Pancreas (tissue), 10 donors: Measurements from ENCODE around the gene CKB. TPM values are rescaled to one million over a fixed set of nuclear protein-coding genes. Genes with fewer than 3 reads are reported as not detected.
A peak's percentile ranks its signal among the peaks of the same experiment; 100 is the strongest.

ENCODE experiments used
- ATAC-seq, 4 donors: fragments of 200-7000 bp; cut with Tn5 transposase; one replicate each; pipeline versions ENCODE4 v1.8.0 to v1.9.1; 2020; ENCODE audit warnings: mild to moderate bottlenecking in 4 of 4, moderate library complexity in 4 of 4
- DNase-seq, 6 donors: peaks; one replicate each; pipeline ENCODE4 v3.0.0-alpha.2; 2020
- FAIRE-seq: peaks from 2 replicates; lab custom pipeline; 2012; peaks lifted over from hg19 to GRCh38; lab: Jason Lieb, UNC
- H3K27ac ChIP-seq, 4 donors: fragments of 200-600 bp; sonication (generic); 1 replicate in 3 of 4; 2 replicates in 1 of 4; pipeline versions ENCODE4 v1.5.0 to v1.8.0; 2020
- H3K27me3 ChIP-seq, 4 donors: fragments of 200-600 bp; one replicate each; pipeline ENCODE4 v1.8.0; 2021
- H3K36me3 ChIP-seq, 3 donors: fragments of 200-600 bp; sonication (generic) in 1 of 3; one replicate each; pipeline versions ENCODE4 v1.5.0 to v1.8.0; 2020 to 2021
- H3K4me1 ChIP-seq, 3 donors: fragments of 200-600 bp; one replicate each; pipeline ENCODE4 v1.8.0; 2021
- H3K4me3 ChIP-seq, 4 donors: fragments of 200-600 bp; sonication (generic) in 2 of 4; one replicate each; pipeline versions ENCODE4 v1.5.0 to v1.8.0; 2020 to 2021
- H3K9me3 ChIP-seq, 4 donors: fragments of 200-600 bp; one replicate each; pipeline ENCODE4 v1.8.0; 2021
- WGBS, 2 donors: extraction: QIAGEN DNeasy Blood & Tissue Kit; methylation state at CpG; one replicate each; pipeline ENCODE4 v1.1.7; 2013; 5-methylcytosine and 5-hydroxymethylcytosine counted together
- intact Hi-C, 3 donors: fragments of 100-400 bp; cut with DNase I; formaldehyde crosslinking; loops; one replicate each; pipeline versions ENCODE4 v1.11.1 to v1.14.2; 2022
- polyA plus RNA-seq, 2 donors: library from polyadenylated mRNA; stranded (reverse); fragments of 200-250 nt; gene quantifications; one replicate each; pipeline ENCODE4 v1.2.3, GENCODE V29; 2013
- total RNA-seq, 6 donors: library from RNA; stranded (reverse); fragmentation: NEBNext Ultra II Directional in 4 of 6; extraction: Animal tissue kit (Norgen Biotek cat#: 25700) in 4 of 6; gene quantifications; one replicate each; pipeline versions ENCODE4 v1.2.1 to v1.2.4, GENCODE V29; 2021 to 2023
- TF ChIP-seq, protein P1 (sequence below), 4 donors: fragments of 200-600 bp; sonication (generic) in 3 of 4; IDR thresholded peaks; one replicate each; pipeline versions ENCODE4 v1.5.0 to v1.8.0; 2021; ENCODE audit warnings: antibody characterized with exemption in 4 of 4
- donor health status: healthy with polysubstance abuse.
- donor health status: DM: no; HTN: no; CAD: no; lungs with moderate emphysema.
- donor health status: DM: no; HTN: no; CAD: no.
- donor health status: control.
- donor health status: control.
- donor health status: Bipolar disorder and iron deficiency.
- donor health status: DM: yes; HTN: yes; CAD: no.
- donor health status: DM: no; HTN: no; CAD: no.
- donor health status: DM: no; HTN: no; CAD: no.
- donor health status: DM: yes; HTN: yes; CAD: no.

The CKB gene
- total and polyA plus RNA-seq, 8 donors = 17.8 to 264 (median 45.9) TPM

DNA sequence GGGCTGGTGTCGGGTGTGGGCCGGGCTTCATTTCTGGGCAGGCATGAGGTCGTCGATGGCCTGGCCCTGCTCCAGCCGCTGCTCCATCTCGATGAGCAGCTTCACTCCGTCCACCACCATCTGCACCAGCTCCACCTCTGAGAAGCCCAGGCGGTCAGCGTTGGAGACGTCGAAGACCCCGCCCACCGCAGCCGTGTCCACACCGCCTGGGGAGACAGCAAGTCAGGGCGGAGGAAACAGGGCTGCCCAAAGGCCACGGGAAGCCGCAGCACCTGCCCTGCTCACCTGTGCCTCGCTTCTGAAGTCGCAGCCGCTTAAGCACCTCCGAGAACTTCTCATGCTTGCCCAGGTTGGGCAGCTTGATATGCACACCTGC, 2.8 kb downstream of the CKB start:
- DNase-seq = peak in 5 of 6 donors; percentile 39 to 86 (median 63)

DNA sequence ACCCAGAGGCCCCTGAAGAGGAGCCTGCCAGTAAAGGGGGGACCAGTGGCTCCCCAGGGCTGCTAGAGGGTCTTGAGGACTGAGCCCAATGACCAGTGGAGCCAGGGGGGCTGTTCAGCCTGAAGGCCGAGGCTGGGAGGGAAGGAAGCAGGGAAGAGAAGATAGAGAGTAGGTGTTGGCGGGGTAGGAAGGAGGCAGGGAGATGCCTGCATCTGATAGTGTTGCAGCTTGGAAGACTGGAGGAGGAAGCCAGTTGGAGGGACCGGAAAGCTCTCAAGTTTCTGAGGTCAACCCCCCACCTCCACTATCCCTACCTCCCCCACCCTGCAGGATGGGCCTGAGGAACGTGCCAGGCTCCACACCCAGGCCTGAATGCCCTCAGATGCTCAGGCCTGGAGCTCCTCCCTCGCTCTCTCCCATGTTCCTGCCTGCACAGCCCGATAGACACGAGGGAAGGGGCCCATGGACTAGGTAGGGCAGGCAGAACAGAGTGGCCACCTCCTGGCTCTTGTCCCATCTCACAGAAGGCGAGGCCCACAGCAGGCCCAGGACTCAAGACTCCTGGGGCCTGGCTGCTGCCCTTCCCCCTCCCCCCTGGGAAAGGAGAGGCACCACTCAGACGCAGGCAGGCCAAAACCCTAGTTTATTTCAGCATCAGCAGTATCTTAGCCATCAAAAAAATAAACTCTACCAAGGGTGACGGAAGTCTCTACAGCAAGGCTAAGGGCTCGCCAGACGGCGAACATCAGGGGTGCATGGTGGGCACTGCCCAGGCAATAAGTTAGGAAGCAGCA, 3.4 kb downstream of the CKB start:
- Histone ChIP-seq H3K27ac (no peak overlapping the region), H3K36me3 (no peaks in the 10 kb centered on the region), H3K4me3 (no peak overlapping the region), H3K4me1 (peaks cover 0 to 10% (median 4%) of the 10 kb centered on the region in 3 donors), H3K27me3 (no peaks in the 10 kb centered on the region), H3K9me3 (no peaks in the 10 kb centered on the region)
- WGBS, 2 donors = 49 to 50% methylated on average over 13 of the region's 13 CpGs
- TF ChIP-seq, protein P1, sequence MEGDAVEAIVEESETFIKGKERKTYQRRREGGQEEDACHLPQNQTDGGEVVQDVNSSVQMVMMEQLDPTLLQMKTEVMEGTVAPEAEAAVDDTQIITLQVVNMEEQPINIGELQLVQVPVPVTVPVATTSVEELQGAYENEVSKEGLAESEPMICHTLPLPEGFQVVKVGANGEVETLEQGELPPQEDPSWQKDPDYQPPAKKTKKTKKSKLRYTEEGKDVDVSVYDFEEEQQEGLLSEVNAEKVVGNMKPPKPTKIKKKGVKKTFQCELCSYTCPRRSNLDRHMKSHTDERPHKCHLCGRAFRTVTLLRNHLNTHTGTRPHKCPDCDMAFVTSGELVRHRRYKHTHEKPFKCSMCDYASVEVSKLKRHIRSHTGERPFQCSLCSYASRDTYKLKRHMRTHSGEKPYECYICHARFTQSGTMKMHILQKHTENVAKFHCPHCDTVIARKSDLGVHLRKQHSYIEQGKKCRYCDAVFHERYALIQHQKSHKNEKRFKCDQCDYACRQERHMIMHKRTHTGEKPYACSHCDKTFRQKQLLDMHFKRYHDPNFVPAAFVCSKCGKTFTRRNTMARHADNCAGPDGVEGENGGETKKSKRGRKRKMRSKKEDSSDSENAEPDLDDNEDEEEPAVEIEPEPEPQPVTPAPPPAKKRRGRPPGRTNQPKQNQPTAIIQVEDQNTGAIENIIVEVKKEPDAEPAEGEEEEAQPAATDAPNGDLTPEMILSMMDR (IDR thresholded peaks at IDR 0.05) = no peak
- no peak for ATAC-seq
- no peak for FAIRE-seq
- DNase-seq = peak in 3 of 6 donors; percentile 39 to 55 (median 45)
- intact Hi-C loops = loop anchor here in 2 of 3 donors (2.0 to 5.0 kb wide), 2 partner anchors 28 to 33 kb away; no protein-coding TSS in a partner anchor

More for the DNA sequence above, 2.8 kb downstream of the CKB start:
- FAIRE-seq = no peak
- whole genome bisulfite sequencing, 2 donors = 39 to 53% methylated on average over 22 of the region's 22 CpGs
- Histone ChIP-seq H3K27me3 (no peaks in the 10 kb centered on the region), H3K36me3 (no peaks in the 10 kb centered on the region), H3K4me1 (peaks cover 2 to 13% (median 4%) of the 10 kb centered on the region in 3 donors), H3K4me3 (no peak overlapping the region), H3K9me3 (no peaks in the 10 kb centered on the region), H3K27ac (peak overlapping the region in 3 of 4 donors; percentile 56 to 71 (median 69))
- no peak for ATAC-seq
- intact Hi-C loops = loop anchor here in 2 of 3 donors (2.0 to 5.0 kb wide), 2 partner anchors 27 to 32 kb away; no protein-coding TSS in a partner anchor
- TF ChIP-seq, protein P1 (IDR thresholded peaks at IDR 0.05) = no peak

DNA sequence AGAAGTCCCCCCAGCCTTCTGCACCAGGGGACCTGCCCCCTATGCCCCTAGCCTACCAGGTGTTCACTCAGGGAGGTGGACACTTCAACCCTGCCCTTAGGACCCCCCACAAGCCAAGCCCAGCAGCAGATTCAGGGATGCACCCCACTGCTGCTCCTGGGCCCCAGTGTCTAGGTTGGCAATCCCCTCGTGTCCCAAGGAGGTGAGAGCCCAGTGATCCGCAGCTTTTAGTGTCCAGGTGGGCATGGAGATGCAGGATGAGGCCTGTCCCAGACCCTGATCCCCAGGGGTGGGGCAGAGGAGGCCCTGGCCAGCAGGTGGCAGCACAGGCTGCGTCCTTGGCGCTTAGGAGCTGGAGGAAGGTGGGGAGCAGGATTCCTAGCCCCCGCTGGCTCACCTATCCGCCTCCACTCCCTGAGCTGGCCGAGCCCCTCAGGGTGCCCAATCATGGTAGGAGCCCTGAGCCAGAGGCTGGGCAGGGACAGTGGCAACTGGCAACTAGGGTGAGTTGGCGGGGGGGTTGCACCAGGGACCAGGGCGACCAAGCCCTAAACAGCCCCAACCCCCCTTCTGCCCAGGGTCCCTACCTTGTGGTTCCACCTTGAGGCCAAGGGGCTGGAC, 4.1 kb downstream of the CKB start:
- WGBS, 2 donors = 30 to 31% methylated on average over 9 of the region's 9 CpGs
- ATAC-seq (peak; percentile 25 to 61 (median 42)), FAIRE-seq (no peak)

DNA sequence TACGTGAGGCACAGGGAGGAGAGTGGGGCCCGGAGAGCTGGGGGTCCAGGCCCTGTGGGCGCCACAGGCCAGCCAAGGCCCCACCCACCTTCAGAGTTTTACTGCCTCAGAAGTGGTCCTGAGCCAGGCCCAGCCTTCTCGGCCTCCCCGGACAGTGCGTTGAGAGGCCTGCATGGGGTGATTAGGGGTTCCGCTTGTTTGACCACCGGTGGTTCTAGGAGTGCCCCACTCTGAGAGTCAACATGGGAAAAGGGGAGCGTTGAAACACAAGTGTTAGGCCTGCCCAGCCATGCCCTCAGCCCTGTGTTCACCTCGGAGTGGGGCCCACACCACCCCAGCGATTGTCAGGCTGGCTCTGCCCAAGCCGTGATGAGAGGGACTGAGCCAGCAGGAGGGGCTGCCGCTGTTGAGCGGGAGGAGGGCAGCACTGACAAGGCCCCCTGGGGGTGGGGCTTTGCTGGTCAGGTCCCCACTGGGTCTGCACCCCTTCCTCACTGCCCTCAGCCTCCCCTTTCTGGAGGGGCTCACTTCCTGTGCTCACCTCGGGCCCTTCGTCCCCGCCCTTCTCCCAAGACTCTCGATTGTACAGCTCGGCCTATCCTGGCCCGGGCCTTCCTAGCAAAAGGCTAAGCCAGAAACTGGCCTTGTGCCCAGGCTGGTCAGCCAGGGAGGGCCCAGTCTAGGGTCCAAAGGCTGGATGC, 4.8 kb downstream of the CKB start:
- TF ChIP-seq, protein P1 (IDR thresholded peaks at IDR 0.05) = no peak
- H3K9me3 ChIP-seq = no peaks in the 10 kb centered on the region
- no peaks in the 10 kb centered on the region for H3K36me3 ChIP-seq
- peaks cover 0 to 10% (median 4%) of the 10 kb centered on the region in 3 donors for H3K4me1 ChIP-seq
- DNase-seq = peak in 3 of 6 donors; percentile 51 to 83 (median 68)
- no peak for FAIRE-seq
- WGBS, 2 donors = 30 to 38% methylated on average over 17 to 20 of the region's 20 CpGs
- ATAC-seq = no peak
- H3K27ac ChIP-seq = no peak overlapping the region
- H3K27me3 ChIP-seq = no peaks in the 10 kb centered on the region
- intact Hi-C loops = loop anchor here in 2 of 3 donors (2.0 to 5.0 kb wide), 2 partner anchors 29 to 34 kb away; no protein-coding TSS in a partner anchor
- H3K4me3 ChIP-seq = no peak overlapping the region

More for the DNA sequence above, 4.1 kb downstream of the CKB start:
- no peaks in the 10 kb centered on the region for H3K9me3 ChIP-seq
- H3K4me3 ChIP-seq = no peak overlapping the region
- intact Hi-C loops = loop anchor here in 2 of 3 donors (2.0 to 5.0 kb wide), 2 partner anchors 28 to 34 kb away; no protein-coding TSS in a partner anchor
- TF ChIP-seq, protein P1 (IDR thresholded peaks at IDR 0.05) = peak; percentile 76 to 88 (median 86)
- no peak overlapping the region for H3K27ac ChIP-seq
- H3K36me3 ChIP-seq = no peaks in the 10 kb centered on the region
- peaks cover 0 to 10% (median 4%) of the 10 kb centered on the region in 3 donors for H3K4me1 ChIP-seq
- DNase-seq = peak in 5 of 6 donors; percentile 52 to 91 (median 81)
- no peaks in the 10 kb centered on the region for H3K27me3 ChIP-seq
